Measurements from ENCODE around the gene TAF1C.

TAF1C gene

DNA sequence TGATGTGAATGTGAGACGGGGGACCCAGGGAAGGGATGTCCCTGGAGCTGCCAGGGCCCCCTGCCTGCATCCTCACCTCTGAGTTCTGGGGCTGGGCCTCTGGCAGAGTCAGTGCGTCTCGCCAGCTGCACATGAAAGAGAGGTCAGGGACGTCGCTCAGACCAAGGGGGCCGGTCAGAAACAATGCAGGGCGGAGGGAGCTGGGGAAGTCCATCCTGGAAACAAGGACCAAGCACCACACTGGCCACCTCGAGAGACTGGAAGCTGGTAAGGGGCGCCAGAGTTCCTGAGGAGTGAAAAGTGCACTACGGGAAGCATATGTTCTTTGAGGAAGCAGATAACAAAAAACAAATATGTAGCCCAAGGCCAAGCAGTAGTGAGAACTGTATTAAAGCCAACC, 2.1 kb downstream of the TAF1C start:
- in situ Hi-C loops (cut with MboI; ENCODE audit: low sequenced_read_pairs): loop anchor here (25.0 kb wide), 1 partner anchor 222 kb away; the partner anchor contains the start of genes NECAB2 and OSGIN1

DNA sequence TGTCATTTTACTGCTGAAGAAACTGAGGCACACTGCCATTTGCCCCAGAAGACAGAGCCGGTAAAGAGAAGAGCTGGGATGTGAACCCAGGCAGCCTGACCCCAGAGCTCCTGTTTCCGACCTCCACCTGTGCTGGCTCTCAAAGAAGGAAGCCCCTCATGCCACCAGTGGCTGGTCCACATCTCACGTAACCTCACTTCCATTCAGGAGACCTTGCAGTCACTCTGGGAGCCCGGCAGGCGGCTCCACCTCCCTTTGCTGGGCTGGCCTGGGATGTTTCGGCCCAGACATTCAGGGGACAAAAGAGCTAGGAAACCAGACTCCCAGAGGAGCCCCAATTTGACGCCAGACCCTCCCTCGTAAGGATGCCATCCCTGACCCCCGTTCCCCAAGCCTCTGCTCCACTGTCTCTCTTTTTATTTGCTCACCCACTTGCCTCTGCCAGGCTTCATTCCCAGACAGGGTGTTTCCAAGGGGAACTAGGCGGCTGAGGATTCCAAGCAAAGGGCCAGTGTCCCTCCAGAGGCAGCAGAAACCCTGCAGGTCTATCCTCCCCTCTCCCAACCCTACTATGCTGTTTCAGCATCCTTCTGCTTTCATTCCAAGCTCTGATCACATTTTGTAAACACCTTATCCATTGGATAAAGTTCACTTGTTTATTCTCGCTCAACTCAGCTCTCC, 2.8 kb downstream of the TAF1C start:
- in situ Hi-C loops (cut with MboI; ENCODE audit: low sequenced_read_pairs): loop anchor here (25.0 kb wide), 1 partner anchor 222 kb away; the partner anchor contains the start of genes NECAB2 and OSGIN1

DNA sequence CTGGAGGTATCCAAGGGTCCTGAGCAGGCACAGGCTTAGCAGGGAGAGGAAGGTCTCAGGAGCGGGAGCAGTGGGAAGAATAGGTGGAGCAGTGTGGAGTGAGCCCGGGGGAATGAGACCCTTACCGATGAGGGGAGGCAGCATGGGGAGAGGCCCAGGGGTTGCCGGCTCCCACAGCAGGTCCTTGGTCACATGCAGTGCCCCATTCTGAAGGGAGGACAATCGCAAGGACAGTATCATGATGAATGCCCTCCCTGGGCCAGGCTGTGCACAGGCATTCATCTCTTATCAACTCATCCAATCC, 3.3 kb downstream of the TAF1C start:
- in situ Hi-C loops (cut with MboI; ENCODE audit: low sequenced_read_pairs): loop anchor here (25.0 kb wide), 1 partner anchor 221 kb away; the partner anchor contains the start of genes NECAB2 and OSGIN1

DNA sequence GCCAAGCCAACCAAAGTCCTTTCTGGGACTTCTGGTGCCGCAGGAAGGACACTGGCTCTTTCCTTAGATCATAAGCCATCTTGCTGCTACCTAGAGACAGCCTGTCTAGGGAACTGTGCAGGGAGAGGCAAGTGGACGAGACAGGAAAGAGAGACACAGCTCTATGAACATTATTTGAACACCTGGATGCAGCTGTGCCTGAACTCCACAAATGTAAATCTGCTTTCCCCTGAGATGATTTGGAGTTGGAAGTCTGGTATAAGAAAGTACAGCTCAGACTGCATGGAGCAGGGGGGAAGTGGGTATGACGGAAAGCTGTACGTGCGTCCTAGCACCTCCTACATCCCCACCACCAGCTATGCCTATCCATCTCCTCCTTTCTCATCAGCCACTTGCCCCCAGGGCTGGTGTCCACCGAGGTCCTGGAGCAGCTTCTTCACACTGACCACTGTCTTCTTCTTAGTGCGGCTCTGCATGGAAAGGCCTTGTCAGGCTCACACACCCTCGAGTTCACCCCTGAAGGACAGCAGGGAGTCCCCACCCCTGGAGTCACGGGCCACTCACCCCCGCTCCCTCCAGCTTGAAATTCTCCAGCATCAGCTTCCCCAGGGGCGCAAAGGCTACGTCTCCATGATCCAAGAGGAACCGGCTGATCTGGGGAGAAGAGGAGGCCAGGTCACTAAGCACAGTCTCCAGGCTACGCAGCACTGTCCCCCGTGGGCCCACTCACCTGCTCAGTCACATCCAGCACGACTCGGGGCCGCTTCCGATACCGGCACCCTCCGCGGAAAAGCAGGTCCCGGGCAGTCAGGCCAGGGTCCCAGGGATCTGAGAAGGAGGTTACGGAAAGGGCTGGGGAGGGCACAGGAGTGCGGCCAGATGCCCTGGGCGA, 3.9 kb downstream of the TAF1C start:
- in situ Hi-C loops (cut with MboI; ENCODE audit: low sequenced_read_pairs): loop anchor here (25.0 kb wide), 1 partner anchor 221 kb away; the partner anchor contains the start of genes NECAB2 and OSGIN1

DNA sequence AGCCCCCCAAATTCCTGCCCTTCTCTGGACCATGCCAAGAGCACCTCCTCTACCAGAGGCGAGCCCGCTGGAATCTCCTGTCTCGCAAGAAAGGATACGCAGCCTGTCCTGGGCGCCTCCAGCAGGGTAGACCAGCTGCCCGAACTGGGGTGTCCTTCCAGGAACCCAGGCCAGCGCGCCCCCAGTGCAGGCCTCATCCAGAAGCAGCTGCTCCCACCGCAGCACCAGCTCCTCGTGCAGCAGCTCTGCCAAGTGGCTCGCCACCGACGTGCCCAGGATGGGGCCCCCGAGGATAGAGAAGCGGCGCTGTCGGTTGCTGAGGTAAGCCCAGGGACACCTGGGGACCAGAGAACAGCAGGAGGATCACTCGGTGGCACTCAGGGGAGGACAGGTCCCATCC, 4.8 kb downstream of the TAF1C start:
- in situ Hi-C loops (cut with MboI; ENCODE audit: low sequenced_read_pairs): loop anchor here (25.0 kb wide), 1 partner anchor 220 kb away; the partner anchor contains the start of genes NECAB2 and OSGIN1

DNA sequence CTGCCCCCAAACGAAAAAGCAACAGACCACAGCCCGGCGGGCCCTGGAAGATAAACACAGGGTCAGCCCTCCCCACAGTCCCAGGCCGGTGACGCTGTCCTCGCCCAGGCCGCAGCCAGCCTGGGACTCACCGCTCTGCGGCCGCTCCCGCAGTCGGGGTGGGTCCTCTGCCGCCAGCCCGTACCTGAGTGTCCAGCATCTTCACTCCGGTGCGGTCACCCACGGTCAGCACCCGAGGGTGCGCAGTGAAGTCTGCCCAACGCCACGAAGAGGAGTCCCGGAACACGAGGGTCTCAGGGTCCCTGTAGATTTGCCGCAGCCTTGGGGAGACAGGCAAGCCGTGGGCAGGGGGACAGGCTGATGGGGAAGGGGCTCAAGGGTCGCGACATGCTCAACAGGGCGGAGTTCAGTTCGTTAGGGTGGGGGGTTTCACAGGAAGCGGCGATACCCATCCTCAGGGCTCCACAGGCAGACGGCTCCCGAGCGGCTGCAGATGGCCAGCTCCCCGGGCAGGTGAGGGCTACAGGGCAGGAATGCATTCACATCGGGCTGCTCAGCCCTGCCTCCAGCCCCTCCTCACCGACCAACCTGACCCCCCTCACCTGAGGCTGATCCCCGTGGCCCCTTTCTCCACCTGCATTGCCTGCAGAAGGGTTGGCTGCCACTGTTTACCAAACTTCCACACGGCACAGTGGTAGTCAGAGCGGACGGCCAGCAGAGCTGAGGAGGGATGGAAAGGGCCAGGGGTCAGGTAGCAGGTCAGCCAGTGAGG, 5.5 kb downstream of the TAF1C start:
- in situ Hi-C loops (cut with MboI; ENCODE audit: low sequenced_read_pairs): loop anchor here (25.0 kb wide), 1 partner anchor 219 kb away; the partner anchor contains the start of genes NECAB2 and OSGIN1

DNA sequence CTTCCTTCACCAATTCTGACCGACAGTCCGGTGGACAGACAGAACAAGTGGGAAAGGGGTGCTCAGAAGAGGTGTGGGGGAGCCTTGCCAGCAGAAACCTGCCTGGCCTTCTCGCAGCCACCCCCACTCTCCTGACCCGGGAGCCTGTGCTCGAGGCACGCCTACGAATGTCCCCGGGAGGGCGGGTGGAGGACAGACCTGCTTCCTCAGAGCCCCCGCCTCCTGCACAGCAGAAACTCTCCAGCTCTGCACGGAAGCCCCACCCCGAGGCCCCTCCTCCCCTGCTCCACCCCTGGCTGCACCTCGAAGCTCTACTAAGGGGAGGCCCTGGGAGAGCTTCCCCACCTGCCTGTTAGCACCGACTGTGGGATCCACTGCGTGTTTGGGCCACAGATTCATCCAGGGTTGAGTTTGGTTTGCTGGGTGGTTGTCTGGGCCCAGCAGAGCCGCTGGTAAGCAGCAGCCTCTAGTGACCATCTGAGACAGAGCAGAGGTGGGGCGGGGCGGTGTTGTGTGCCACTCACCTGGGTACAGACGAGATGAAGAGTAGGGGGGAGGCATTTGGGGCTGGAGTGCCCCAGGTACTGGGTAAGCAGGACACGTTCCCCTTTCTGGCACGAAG, 6.2 kb downstream of the TAF1C start:
- in situ Hi-C loops (cut with MboI; ENCODE audit: low sequenced_read_pairs): loop anchor here (25.0 kb wide), 1 partner anchor 218 kb away; the partner anchor contains the start of genes NECAB2 and OSGIN1

DNA sequence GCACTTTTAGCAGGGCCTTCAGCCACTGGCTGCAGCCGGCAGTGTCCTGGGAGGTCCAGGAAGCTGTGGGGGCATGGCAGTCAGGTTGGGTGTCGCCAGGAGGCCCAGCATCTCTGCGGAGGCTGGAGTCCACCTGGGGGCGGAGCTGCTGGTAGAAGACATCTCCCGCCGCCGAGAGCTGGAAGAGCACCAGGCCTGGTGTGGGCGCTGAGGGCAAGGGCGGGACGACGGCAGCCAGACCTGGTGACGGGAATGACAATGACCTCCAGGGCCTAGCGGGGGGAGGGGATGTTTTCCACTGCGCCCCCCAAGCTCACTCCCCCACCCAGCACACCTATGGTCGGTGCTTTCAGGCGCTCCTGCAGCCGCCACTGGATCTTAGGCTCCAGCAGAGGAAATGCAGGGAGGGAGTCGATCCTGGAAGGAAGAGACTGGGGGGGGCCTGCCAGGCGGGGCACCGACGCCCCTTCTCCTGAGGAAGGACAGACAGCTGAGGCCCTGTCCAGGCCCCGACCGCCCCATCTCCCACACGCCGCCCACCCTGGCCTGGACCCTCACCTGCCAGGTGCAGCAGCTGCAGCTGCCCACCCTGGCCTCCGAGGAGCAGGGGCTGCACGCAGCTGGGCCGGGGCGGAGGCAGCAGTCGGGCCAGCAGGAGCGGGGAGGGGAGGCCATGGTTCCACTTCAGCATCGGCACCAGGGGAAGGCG, 7.1 kb downstream of the TAF1C start:
- in situ Hi-C loops (cut with MboI; ENCODE audit: low sequenced_read_pairs): loop anchor here (25.0 kb wide), 1 partner anchor 217 kb away; the partner anchor contains the start of genes NECAB2 and OSGIN1

DNA sequence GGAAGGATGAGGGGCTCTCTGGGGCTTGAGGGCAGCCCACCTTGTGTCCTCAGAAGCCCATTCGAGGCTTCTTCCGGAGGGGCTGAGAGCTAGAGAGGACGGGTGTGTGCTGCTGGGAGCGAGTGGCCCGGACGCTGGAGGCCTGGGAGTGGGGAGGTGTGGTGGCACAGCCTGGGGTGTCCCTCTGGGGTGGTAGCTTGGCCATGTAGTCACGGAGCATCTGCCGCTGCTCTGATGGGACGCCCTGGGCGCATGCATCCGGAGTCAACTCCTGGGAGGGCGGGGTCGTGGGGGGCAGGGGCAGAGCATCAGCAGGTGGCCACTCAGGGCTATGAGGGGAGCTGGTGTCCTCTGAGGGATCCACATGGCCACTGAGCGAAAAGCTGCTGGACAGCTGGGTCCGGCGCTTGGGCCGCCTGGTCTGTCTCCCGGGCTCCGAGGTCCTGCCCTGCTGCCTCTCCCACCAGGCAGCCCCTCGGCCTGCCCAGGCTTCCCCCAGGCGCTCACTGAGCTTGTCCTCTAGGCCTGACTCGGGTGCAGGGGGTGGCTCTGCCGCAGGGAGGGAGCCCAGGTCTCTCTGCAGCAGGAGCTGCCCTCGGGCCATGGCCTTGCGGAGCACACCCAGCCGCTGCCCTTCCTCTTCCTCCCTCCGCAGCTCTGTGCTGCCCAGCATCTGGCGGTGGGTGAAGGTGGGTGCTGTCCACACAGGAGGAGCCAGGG, 7.8 kb downstream of the TAF1C start:
- in situ Hi-C loops (cut with MboI; ENCODE audit: low sequenced_read_pairs): loop anchor here (25.0 kb wide), 1 partner anchor 217 kb away; the partner anchor contains the start of genes NECAB2 and OSGIN1

DNA sequence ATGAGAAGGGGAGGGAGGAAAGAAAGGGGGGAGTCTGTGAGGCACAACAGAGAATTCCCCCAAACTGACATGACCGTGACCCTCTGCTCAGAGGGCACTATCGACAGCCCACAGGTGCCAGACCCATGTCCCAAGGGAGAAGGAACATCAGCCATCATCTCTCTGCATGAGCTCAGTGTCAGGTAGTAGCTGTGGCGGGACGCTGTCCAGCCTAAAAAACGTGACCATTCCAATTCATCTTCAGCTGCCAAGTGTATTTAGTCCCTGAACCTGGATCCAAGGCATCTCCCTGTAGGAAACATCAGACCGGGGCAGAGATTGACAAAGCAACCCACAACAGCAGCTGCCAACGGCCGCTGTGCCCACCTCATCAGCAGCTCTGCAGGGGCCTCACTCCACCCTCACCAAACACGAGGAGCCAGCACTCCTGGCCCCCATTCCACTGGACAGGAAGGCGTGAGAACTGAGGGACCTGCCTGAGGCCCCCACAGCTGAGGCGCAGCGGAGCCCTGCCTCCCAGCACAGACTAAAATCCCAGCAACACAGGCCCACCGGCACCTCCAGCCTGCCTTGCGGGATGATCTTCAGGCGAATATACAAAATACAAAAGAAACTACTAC, 8.6 kb downstream of the TAF1C start:
- in situ Hi-C loops (cut with MboI; ENCODE audit: low sequenced_read_pairs): loop anchor here (25.0 kb wide), 1 partner anchor 216 kb away; the partner anchor contains the start of genes NECAB2 and OSGIN1

DNA sequence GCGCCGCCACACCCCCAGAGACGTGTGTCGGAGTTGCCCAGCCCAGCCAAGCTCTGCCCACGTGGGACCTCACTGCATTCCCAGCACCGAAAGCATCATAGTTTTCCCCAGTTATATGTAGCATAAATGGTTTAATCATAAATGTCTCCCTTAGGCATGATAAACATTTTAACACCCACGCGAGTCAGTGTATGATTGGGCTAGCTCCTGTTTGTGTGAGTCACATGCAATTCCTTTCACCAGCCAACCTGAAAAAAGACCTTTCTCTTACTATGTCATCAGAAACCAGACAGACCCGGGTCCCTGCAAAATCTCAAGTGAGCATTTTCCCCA, 9.2 kb downstream of the TAF1C start:
- in situ Hi-C loops (cut with MboI; ENCODE audit: low sequenced_read_pairs): loop anchor here (25.0 kb wide), 1 partner anchor 215 kb away; the partner anchor contains the start of genes NECAB2 and OSGIN1

DNA sequence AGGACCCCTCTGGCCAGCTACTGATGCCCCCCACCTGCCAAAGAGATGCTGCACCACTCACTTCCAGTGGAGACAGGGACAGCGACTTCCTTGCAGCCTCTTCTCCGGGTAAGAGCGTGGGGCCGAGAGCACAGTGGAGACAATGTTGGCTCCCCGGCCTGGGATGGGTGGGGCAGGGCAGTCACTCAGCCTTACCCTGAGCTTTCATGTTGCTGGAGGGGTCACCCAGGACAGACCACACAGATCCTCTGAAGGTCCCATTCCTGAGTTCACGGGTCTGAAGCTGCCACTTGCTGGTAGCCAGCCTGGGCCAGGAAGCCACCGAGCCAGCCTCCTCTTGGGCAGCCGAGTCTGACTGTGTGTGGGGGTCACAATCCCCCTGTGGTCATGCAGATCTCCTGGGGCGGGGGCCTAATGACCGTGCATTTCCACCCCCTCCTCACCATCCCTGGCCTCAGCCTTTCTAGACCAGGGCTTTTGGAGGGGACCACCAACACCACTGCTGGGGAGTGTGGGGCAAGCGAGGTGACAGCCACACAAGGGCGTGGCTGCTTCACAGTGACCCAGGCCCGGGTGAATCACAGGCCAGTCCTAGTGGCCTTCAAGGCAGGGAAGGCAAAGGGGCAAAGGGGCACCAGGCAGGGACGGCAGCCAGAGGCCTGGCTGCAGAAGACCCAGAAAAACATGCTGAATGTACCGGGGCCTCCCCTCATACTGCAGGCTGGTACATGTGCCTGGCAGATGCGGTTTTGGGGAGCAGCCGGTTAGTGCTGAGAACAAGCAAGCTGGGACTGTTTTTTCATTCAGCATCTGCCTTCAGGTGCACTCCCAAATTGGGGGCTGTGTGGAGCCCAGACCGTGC, 10.4 kb downstream of the TAF1C start:
- in situ Hi-C loops (cut with MboI; ENCODE audit: low sequenced_read_pairs): loop anchor here (25.0 kb wide), 1 partner anchor 214 kb away; the partner anchor contains the start of genes NECAB2 and OSGIN1

DNA sequence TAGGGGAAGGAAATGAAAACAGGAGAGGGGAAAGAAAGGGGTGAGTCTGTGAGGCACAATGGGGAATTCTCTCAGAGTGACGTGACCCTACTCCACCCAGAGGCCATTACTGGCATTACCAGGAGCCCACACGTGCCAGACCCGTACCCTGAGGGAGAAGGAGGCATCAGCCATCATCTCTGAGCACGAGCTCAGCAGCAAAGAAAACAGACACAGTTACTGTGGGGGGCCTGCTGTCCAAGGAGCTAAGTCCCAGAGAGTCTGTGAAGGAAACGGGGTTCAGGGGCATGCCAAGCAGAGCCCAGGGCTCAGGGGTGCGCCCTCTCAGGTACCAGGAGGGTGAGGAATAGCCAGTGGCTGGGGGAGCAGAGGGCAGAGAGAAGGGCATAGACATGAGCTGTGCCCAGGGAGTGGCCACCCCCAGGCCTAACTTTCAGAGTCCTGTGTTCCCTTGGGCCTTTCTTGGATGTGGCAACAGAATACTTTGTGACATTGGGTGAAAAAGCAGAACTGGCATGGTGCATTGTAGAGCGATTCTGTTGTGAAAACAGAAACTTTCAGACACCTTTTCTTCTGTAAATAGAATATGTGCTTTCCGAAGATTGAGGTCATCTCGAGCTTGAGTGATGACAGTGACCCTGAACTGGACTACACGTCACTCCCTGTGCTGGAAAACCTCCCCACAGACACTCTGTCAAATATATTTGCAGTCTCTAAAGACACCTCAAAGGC, 11.3 kb downstream of the TAF1C start:
- in situ Hi-C loops (cut with MboI; ENCODE audit: low sequenced_read_pairs): loop anchor here (25.0 kb wide), 1 partner anchor 213 kb away; the partner anchor contains the start of genes NECAB2 and OSGIN1

DNA sequence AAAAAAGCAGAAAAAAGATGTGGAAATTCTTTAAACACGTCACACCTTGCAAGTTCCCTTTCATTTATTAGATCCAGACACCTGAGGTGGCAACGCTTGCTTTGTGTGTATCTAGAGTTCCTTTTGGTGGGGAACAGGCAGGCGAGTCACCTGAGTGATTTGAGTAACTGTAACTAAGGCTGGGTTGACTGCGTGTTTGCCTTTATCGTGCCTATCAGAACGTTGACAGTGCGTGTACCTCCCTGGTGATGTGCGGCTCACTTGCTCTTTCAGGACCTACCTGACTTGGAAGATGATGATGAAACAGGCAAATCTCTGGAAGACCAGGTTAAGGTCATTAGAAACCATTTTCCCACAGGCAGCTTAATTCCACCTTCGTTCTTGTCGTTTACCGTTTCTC, 12.5 kb downstream of the TAF1C start:
- in situ Hi-C loops (cut with MboI; ENCODE audit: low sequenced_read_pairs): no loop called here

DNA sequence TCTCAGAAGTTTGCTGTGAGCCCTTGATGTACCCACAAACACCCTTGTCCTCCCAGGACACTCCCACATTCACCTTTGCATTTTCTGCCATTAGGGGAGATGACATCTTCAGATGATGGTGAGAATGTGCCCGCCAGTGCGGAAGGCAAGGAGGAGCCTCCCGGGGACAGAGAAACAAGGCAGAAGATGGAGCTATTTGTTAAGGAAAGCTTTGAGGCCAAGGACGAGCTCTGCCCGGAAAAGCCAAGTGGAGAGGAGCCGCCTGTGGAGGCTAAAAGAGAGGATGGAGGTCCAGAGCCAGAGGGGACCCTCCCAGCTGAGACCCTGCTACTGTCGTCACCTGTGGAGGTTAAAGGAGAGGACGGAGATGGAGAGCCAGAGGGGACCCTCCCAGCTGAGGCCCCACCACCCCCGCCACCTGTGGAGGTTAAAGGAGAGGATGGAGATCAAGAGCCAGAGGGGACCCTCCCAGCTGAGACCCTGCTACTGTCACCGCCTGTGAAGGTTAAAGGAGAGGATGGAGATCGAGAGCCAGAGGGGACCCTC, 17.0 kb downstream of the TAF1C start:
- in situ Hi-C loops (cut with MboI; ENCODE audit: low sequenced_read_pairs): no loop called here

Measured in HL-60/S4 (cell line).